Activated T-helper 1 cell treated with anti-CD3 and anti-CD28 coated beads, Interleukin-12 subunit alpha, Interleukin-12 subunit beta, Interleukin-2, Interleukin-4 antibody, amounts not matched to agents 30 ng/mL and 10 ng/mL and 1 ng/mL, durations not matched to agents 14 hours and 24 hours and 36 hours (primary cell): ENCODE data around the gene SLIT1. TPM values are rescaled to one million over a fixed set of nuclear protein-coding genes. Genes with fewer than 3 reads are reported as not detected.

Source experiments
- DNase-seq: peaks from one replicate; pipeline ENCODE4 v3.0.0; 2021; ENCODE audit warnings: low spot score
- H3K27ac Mint-ChIP-seq: one replicate; pipeline ENCODE4 v1.8.0; 2021; ENCODE audit warnings: mild to moderate bottlenecking, mixed read lengths
- H3K27me3 Mint-ChIP-seq: one replicate; pipeline ENCODE4 v1.8.0; 2022; ENCODE audit warnings: mild to moderate bottlenecking, moderate library complexity, mixed read lengths; ENCODE audit not compliant: insufficient read depth
- H3K36me3 Mint-ChIP-seq: one replicate; pipeline ENCODE4 v1.8.0; 2021; ENCODE audit warnings: low read depth, mixed read lengths
- H3K4me1 Mint-ChIP-seq: one replicate; pipeline ENCODE4 v1.8.0; 2021; ENCODE audit warnings: low read depth, mixed read lengths
- H3K4me3 Mint-ChIP-seq: one replicate; pipeline ENCODE4 v1.8.0; 2021; ENCODE audit warnings: mild to moderate bottlenecking, moderate library complexity, mixed read lengths
- H3K9me3 Mint-ChIP-seq: one replicate; pipeline ENCODE4 v1.8.0; 2021; ENCODE audit warnings: mixed read lengths
- intact Hi-C: fragments of 100-400 bp; cut with micrococcal nuclease; formaldehyde crosslinking; loops from one replicate; pipeline ENCODE4 v1.15.1; 2024
- total RNA-seq: library from RNA; stranded (reverse); gene quantifications from 2 replicates; pipeline ENCODE4 v1.2.3, GENCODE V29; 2022

SLIT1 gene
- total RNA-seq, 1 donor from 2014 or later: 0.08 TPM

- H3K4me1 Mint-ChIP-seq: peaks cover 10% of the 10 kb centered on the region
- H3K4me3 Mint-ChIP-seq: no peak overlapping the region
- H3K27ac Mint-ChIP-seq: no peak overlapping the region
- intact Hi-C loops: loop anchor here (1.0 to 5.0 kb wide), 6 partner anchors 114 to 628 kb away; no protein-coding TSS in a partner anchor
- H3K27me3 Mint-ChIP-seq: peaks cover 11% of the 10 kb centered on the region
- no peak for DNase-seq
- H3K9me3 Mint-ChIP-seq: no peaks in the 10 kb centered on the region
- H3K36me3 Mint-ChIP-seq: no peaks in the 10 kb centered on the region
Observed at GRCh38 chr10:97024168-97025073, 161.3 kb downstream of the SLIT1 start.

GRCh38 chr10:97023401-97024167, 162.2 kb downstream of the SLIT1 start:
- H3K4me1 Mint-ChIP-seq: peaks cover 10% of the 10 kb centered on the region
- no peaks in the 10 kb centered on the region for H3K36me3 Mint-ChIP-seq
- DNase-seq: no peak
- H3K9me3 Mint-ChIP-seq: no peaks in the 10 kb centered on the region
- H3K27ac Mint-ChIP-seq: no peak overlapping the region
- peaks cover 7% of the 10 kb centered on the region for H3K27me3 Mint-ChIP-seq
- intact Hi-C loops: loop anchor here (2.0 kb wide), 1 partner anchor 193 kb away; no protein-coding TSS in a partner anchor
- H3K4me3 Mint-ChIP-seq: no peak overlapping the region

- Mint-ChIP-seq H3K4me3 (no peak overlapping the region), H3K9me3 (no peaks in the 10 kb centered on the region), H3K4me1 (peaks cover 12% of the 10 kb centered on the region), H3K27ac (no peak overlapping the region), H3K36me3 (no peaks in the 10 kb centered on the region), H3K27me3 (peaks cover 1% of the 10 kb centered on the region)
- no peak for DNase-seq
- intact Hi-C loops: no loop called here
Observed at GRCh38 chr10:97022616-97023015, 163.1 kb downstream of the SLIT1 start.

GRCh38 chr10:97020452-97021400, 165.0 kb downstream of the SLIT1 start:
- Mint-ChIP-seq H3K4me3 (no peak overlapping the region), H3K4me1 (peaks cover 25% of the 10 kb centered on the region), H3K9me3 (no peaks in the 10 kb centered on the region), H3K36me3 (no peaks in the 10 kb centered on the region), H3K27me3 (peaks cover 2% of the 10 kb centered on the region), H3K27ac (no peak overlapping the region)
- DNase-seq: no peak
- intact Hi-C loops: no loop called here

- no peaks in the 10 kb centered on the region for H3K9me3 Mint-ChIP-seq
- no peak overlapping the region for H3K4me3 Mint-ChIP-seq
- H3K27me3 Mint-ChIP-seq: peaks cover 2% of the 10 kb centered on the region
- no peak for DNase-seq
- intact Hi-C loops: no loop called here
- no peaks in the 10 kb centered on the region for H3K36me3 Mint-ChIP-seq
- no peak overlapping the region for H3K27ac Mint-ChIP-seq
- peaks cover 34% of the 10 kb centered on the region for H3K4me1 Mint-ChIP-seq
Observed at GRCh38 chr10:97019213-97019844, 166.4 kb downstream of the SLIT1 start.

DNA sequence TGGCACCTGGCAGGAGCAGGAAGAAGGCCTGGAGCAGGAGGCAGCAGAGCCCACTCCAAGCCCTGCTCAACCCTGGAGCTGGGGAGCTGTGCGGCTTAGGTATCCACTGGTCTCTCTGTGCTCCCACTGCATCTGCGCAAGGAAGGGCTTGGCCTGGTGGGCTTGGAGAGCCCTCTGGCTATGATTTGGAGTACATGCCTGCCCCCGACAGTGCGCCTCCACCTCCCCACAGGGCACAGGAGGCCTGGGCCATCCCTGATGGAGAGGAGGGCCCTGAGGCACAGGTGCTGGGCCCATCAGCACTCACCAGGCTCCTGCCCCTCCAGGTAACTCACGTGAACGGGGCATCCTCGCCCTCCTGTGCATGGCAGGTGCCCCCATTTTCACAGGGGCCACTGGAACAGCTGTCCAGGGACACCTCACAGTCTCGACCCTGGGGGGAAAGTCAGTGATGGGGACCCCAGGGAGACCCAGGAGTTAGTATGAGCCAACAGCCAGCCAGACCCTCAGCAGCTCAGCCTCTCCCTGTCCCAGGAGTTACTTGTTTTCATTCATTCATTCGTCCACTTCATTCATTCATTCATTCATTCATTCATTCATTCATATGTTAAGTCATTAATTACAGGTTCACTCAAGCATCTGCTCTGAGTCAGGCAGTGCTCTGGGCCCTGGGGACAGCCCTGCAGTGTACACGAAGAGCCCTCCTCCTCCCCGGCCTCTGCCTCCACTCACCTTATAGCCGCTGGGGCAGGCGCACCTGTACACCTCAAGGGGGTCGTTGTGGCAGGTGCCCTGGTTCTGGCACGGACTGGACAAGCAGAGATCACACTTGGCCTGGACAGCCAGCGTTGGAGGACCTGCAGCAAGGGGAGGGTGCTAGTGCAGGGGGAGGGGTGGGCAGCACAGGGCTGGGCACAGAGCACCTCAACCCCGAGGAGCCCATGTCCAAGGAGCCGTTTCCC, 167.2 kb downstream of the SLIT1 start:
- Mint-ChIP-seq H3K36me3 (no peaks in the 10 kb centered on the region), H3K4me3 (no peak overlapping the region), H3K27me3 (peaks cover 2% of the 10 kb centered on the region), H3K9me3 (no peaks in the 10 kb centered on the region), H3K27ac (no peak overlapping the region), H3K4me1 (peaks cover 30% of the 10 kb centered on the region)
- intact Hi-C loops: no loop called here
- DNase-seq: no peak

DNA sequence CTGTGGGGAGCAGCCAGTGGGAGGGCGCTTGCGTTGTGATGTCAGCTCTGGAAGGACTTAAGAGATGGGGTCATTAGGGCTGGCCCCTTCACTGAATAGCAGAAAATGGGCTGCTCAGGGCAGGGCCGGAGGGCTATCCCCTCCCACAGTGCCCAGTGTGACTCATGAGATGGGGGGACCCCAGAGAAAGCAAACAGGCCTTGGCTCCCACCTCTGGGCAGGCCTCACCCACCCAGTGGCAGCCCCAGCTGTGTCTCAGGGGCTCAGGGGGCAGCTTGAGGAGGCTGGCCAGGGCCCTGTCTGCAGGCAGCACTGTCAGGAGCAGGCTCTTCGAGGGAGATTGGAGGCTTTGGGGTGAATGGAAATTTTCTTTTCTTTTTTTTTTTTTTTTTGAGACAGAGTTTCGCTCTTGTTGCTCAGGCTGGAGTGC, 168.3 kb downstream of the SLIT1 start:
- H3K36me3 Mint-ChIP-seq: no peaks in the 10 kb centered on the region
- no peak for DNase-seq
- peak overlapping the region; percentile 82 for H3K27ac Mint-ChIP-seq
- peaks cover 30% of the 10 kb centered on the region for H3K4me1 Mint-ChIP-seq
- H3K4me3 Mint-ChIP-seq: no peak overlapping the region
- H3K9me3 Mint-ChIP-seq: no peaks in the 10 kb centered on the region
- intact Hi-C loops: loop anchor here (2.0 kb wide), 1 partner anchor 187 kb away; no protein-coding TSS in a partner anchor
- peaks cover 2% of the 10 kb centered on the region for H3K27me3 Mint-ChIP-seq

GRCh38 chr10:97016728-97017473, 168.9 kb downstream of the SLIT1 start:
- Mint-ChIP-seq H3K9me3 (no peaks in the 10 kb centered on the region), H3K27ac (peak overlapping the region; percentile 82), H3K4me1 (peaks cover 27% of the 10 kb centered on the region), H3K4me3 (peak overlapping the region; percentile 48), H3K27me3 (peaks cover 2% of the 10 kb centered on the region), H3K36me3 (no peaks in the 10 kb centered on the region)
- intact Hi-C loops: loop anchor here (1.0 to 2.0 kb wide), 2 partner anchors 39 to 186 kb away; no protein-coding TSS in a partner anchor
- DNase-seq: peak; percentile 6

GRCh38 chr10:97015240-97015639, 170.5 kb downstream of the SLIT1 start:
- H3K27me3 Mint-ChIP-seq: peaks cover 2% of the 10 kb centered on the region
- no peaks in the 10 kb centered on the region for H3K36me3 Mint-ChIP-seq
- DNase-seq: no peak
- intact Hi-C loops: no loop called here
- H3K27ac Mint-ChIP-seq: no peak overlapping the region
- H3K4me1 Mint-ChIP-seq: peaks cover 23% of the 10 kb centered on the region
- no peak overlapping the region for H3K4me3 Mint-ChIP-seq
- no peaks in the 10 kb centered on the region for H3K9me3 Mint-ChIP-seq

DNA sequence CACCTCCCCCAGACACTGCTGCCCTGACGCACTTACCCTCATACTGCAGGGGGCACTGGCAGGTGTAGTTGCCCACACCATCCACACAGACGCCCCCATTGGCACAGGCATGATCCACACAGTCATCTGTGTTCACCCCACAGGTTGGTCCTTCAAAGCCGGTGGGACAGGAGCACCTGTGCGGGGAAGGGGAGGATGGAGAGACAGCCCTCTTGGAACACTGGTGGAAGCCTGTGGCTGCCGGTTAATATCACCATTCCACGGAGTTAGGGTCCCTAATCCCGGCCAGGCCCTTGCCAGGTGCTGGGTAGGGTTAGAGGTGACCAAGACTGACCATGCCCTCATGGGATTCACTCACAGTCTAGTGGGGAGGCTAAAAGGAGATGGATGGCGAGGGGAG, 171.8 kb downstream of the SLIT1 start:
- H3K27me3 Mint-ChIP-seq: peaks cover 2% of the 10 kb centered on the region
- DNase-seq: no peak
- peaks cover 23% of the 10 kb centered on the region for H3K4me1 Mint-ChIP-seq
- no peak overlapping the region for H3K27ac Mint-ChIP-seq
- no peak overlapping the region for H3K4me3 Mint-ChIP-seq
- H3K36me3 Mint-ChIP-seq: no peaks in the 10 kb centered on the region
- intact Hi-C loops: no loop called here
- H3K9me3 Mint-ChIP-seq: no peaks in the 10 kb centered on the region

DNA sequence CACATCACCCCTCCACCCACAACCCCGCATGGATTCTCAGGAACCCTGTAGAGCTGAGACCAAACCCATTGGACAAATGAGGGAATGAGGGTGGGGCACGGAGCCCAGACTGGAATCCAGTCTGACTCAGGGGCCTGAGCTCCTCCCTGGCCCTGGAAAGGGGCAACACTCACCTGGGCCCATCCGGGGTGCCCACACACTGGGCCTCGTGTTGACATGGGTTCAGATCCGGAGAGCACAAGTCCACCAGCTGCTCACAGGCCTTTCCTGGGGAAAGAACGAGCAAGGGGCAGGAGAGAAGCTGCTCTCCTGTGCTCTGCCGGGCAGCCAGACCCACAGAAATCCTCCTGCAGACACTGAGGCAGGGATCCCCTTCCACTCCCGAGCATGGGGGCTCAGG, 172.2 kb downstream of the SLIT1 start:
- DNase-seq: no peak
- no peak overlapping the region for H3K27ac Mint-ChIP-seq
- intact Hi-C loops: no loop called here
- H3K4me1 Mint-ChIP-seq: peaks cover 23% of the 10 kb centered on the region
- H3K27me3 Mint-ChIP-seq: peaks cover 2% of the 10 kb centered on the region
- no peaks in the 10 kb centered on the region for H3K36me3 Mint-ChIP-seq
- no peaks in the 10 kb centered on the region for H3K9me3 Mint-ChIP-seq
- H3K4me3 Mint-ChIP-seq: no peak overlapping the region
